ENCODE data around the gene RBMS3.

Gene RBMS3

DNA sequence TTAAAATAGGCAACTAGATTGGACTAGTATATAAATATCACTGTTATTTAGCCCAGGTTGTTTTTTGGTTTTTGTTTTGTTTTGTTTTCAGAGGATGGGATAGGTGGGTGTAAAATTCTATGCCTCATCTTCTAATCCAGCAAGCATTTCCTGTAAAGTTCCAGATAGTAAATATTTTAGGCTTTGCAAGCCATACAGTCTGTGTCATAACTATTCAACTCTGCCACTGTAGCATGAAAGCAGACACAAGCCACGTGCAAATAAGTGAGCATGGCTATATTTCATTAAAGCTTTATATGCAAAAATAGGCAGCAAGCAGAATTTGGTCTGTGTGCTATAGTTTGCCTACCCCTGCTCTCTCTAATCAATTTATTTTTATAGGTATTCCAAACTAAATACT lies 668.3 kb downstream of the RBMS3 start:
- H3K4me3 ChIP-seq (ENCODE audit: low read depth, low read length): no peak overlapping the region
- TF ChIP-seq, protein P1, sequence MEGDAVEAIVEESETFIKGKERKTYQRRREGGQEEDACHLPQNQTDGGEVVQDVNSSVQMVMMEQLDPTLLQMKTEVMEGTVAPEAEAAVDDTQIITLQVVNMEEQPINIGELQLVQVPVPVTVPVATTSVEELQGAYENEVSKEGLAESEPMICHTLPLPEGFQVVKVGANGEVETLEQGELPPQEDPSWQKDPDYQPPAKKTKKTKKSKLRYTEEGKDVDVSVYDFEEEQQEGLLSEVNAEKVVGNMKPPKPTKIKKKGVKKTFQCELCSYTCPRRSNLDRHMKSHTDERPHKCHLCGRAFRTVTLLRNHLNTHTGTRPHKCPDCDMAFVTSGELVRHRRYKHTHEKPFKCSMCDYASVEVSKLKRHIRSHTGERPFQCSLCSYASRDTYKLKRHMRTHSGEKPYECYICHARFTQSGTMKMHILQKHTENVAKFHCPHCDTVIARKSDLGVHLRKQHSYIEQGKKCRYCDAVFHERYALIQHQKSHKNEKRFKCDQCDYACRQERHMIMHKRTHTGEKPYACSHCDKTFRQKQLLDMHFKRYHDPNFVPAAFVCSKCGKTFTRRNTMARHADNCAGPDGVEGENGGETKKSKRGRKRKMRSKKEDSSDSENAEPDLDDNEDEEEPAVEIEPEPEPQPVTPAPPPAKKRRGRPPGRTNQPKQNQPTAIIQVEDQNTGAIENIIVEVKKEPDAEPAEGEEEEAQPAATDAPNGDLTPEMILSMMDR (IDR thresholded peaks at IDR 0.05; ENCODE audit: borderline replicate concordance, insufficient read depth, low read depth, low read length): no peak

DNA sequence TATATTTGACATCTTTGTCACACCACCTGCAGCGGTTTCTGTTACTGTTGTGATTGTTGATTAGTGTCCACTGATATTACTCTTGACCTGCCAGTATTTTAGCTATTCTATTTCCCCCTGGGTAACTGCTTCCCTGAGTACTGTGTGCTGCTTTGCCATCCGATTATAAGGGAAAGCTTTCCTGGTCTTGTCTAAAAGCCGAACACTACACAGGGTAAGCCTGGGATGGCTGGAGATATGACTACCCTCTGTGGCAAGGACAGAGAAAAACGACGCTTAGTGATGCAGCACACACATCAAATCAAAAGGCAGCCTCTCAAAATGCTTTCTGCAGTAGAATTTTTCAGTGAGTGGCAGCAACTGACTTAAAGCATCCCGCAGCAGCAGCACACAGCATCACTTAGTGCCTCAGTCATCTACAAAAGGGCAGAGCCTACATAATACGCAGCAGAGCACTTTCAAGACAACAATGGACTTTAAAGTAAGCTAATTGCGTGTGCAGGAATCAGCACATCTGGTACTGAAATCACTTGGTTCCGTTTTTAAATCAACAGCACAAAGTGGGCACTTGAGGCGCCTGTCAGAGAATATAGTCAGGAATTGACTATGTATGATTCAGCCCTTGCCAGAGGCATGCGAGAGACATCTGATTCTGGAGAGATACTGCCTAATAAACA lies 669.2 kb downstream of the RBMS3 start:
- H3K4me3 ChIP-seq (ENCODE audit: low read depth, low read length): no peak overlapping the region
- TF ChIP-seq, protein P1 (IDR thresholded peaks at IDR 0.05; ENCODE audit: borderline replicate concordance, insufficient read depth, low read depth, low read length): no peak

DNA sequence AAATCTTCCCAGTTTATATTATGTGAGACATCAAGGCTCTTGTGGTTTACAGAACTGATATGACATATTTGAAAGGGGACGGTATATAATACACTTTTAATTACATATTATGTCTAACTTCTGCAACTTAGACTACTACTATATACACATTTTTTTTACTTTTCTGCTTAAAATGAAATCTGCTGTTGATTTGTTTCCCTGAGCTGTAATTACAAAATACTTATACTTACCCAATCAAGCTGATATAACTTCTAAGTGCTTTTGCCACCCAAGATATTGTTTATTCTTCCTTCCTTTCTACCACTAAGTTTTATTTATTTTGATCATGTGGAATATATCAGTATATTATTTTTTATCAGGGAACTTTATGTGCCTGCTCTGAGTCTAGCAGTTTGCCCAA lies 671.6 kb downstream of the RBMS3 start:
- TF ChIP-seq, protein P1 (IDR thresholded peaks at IDR 0.05; ENCODE audit: borderline replicate concordance, insufficient read depth, low read depth, low read length): no peak
- no peak overlapping the region for H3K4me3 ChIP-seq (ENCODE audit: low read depth, low read length)

DNA sequence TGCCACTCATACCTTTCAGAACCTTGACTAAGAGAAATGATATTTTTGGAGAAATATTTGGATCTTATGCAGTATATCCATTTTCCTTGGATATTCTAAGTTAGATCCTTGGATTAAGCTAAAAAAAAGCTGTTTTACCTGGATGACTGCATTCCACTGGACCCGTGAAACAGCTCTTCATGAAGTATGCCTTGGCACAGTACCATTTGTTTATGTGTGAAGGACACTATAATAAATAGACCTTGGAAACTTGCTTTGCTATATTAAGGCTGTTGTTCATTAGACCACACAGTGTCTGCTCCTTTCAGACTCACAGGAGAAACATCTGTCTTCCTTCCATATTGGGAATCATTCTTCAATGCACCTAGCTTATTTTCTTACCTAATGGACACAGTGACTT lies 674.5 kb downstream of the RBMS3 start:
- H3K4me3 ChIP-seq (ENCODE audit: low read depth, low read length): no peak overlapping the region
- TF ChIP-seq, protein P1 (IDR thresholded peaks at IDR 0.05; ENCODE audit: borderline replicate concordance, insufficient read depth, low read depth, low read length): no peak

DNA sequence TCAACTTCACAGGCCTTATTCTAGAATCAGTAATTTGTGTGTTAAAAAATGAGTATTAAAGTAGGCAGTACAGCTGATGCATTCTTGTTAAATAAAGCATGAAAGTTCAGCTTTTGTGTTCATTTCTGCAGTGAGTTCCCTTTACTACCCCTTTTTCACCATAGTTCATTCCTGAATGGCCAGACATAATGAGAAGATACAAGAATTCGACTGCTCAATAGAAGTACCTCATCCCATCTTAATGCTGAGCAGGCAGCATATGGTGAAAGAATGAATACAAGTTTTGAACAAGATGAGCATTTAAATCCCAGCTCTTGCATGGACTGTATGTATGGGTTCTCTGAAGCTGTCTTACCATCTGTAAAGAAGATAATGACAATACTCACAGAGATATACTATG lies 677.9 kb downstream of the RBMS3 start:
- TF ChIP-seq, protein P1 (IDR thresholded peaks at IDR 0.05; ENCODE audit: borderline replicate concordance, insufficient read depth, low read depth, low read length): no peak
- no peak overlapping the region for H3K4me3 ChIP-seq (ENCODE audit: low read depth, low read length)

DNA sequence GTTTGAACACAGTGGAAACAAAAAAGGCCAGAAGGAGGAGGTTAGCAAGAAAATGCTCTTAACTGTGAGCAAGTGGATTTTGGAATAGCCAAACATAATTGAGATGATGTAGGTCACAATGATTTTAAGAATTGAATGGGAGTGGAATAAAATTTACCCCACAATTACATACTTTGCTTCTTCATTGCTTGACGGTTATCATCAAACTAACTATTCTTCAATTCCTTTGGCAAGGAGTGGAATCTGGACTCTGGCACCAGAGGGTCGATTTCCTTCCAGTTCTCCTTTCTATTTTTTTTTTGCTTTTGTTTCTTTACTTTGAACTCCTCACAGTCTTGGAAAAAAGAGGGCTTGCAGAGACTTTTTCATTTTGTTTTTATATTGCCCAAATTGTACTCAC lies 691.0 kb downstream of the RBMS3 start:
- TF ChIP-seq, protein P1 (IDR thresholded peaks at IDR 0.05; ENCODE audit: borderline replicate concordance, insufficient read depth, low read depth, low read length): no peak
- H3K4me3 ChIP-seq (ENCODE audit: low read depth, low read length): no peak overlapping the region

DNA sequence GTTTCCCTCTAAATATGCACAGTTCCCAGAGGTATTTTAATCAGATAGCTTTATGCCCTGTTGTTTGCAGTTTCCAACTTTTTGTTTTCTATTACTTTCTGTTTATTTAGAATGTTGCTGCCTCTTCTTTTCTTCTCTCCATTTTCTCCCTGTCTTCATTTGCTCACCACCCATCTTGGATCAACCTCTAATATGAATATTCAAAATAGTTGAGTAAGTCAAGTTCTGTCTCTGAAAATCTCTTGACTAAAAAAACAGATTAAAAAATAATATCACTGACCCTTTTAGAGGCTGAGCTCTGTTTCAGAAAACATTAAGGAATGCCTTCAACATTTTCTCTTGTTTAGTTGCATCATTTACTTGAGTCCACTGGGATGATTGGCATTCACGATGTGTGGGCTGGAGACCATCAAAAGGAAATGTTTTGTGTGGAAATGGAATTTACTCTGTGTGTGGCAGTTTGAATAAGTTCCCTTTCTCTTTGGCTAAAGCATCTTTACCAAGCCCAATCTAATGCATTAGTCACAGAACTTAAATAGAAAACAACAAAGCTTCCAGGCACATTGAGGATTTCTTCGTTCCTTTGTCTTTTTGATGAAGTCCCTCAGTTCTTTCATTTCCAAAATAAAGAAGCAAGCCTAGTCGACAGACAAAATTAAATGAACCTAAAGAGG lies 691.6 kb downstream of the RBMS3 start:
- H3K4me3 ChIP-seq (ENCODE audit: low read depth, low read length): no peak overlapping the region
- TF ChIP-seq, protein P1 (IDR thresholded peaks at IDR 0.05; ENCODE audit: borderline replicate concordance, insufficient read depth, low read depth, low read length): no peak

All from GM12875 (cell line).